Activated naive CD8-positive, alpha-beta T cell treated with anti-CD3 and anti-CD28 coated beads, Interleukin-2, amount 50 U/mL, for 16 hours (primary cell): Measurements from ENCODE around the gene CDH8.
"Not testable (repeated sequence)": the region's sequence is repeated elsewhere in the genome, so short reads cannot be mapped to it uniquely, and the experiment has no call there.

Experiments used
- DNase-seq: peaks from one replicate; pipeline ENCODE4 v3.0.0-alpha.2; 2020; ENCODE audit warnings: low read depth, low spot score

The CDH8 gene

DNA sequence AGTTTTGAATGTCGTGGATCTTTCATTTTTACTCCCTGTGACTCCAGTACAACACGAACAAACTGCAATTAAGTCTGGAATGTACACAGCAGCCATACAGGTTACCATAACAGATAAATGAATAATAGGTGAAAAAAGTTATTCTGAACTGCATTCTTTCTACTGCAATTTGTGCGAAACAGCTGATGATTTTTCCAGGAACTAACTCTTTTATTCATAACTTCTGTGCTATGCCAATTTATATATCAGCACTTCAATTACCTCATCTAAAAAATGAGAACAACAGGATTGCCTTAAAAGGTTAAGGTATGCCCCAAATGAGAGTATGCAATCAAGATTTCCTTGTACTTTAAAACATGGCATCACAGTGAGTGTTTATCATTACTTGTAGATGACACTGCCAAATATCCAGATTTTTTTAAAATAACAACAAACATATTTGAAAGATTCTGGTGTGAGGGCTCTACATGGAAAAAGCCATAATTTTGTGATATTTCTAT is 238.9 kb downstream of the CDH8 start:
- no peak for DNase-seq

- DNase-seq = no peak
Observed at GRCh38 chr16:61792194-61792909, 243.9 kb downstream of the CDH8 start.

GRCh38 chr16:61791464-61791863 is 244.8 kb downstream of the CDH8 start:
- no peak for DNase-seq

GRCh38 chr16:61781855-61782254 is 254.4 kb downstream of the CDH8 start:
- DNase-seq = not testable (repeated sequence)

- no peak for DNase-seq
Observed at GRCh38 chr16:61780161-61780560, 256.1 kb downstream of the CDH8 start.

DNA sequence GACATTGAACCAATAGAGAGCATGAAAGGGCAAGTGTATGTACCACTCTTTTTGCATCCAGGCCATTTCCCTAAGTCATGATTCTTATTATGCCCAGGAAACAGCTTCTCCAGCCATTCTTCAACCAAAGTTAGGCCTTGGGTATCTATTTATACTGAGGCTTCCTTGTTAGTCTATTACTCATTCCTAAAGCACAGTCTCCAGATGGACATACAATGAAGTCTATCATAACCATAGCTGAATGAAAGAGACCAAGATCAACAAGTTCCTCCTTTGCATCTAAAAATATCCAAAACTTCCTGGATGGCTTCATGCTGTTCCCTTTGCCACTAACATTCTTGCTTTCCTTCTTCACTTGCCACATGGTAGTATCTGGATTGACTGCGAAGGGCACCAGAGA is 265.9 kb downstream of the CDH8 start:
- DNase-seq = no peak

DNA sequence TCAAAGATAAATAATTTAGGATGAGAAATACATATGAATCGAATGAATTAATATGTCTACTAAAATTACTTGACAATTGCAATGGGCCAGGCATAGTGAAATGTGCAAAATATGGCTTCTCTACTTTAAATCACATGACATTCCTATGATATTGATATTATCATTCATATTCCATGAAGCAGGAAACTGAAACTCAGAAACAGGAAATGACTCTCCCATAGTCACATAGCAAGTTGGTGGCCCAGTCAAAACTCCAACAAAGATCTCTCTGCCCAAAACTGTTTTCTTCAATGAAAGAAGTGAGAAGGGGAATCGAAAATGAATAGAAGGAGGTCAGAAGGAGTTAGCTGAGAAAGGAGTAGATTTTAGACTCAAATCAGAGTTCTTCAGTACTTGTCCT is 272.2 kb downstream of the CDH8 start:
- DNase-seq = no peak

DNA sequence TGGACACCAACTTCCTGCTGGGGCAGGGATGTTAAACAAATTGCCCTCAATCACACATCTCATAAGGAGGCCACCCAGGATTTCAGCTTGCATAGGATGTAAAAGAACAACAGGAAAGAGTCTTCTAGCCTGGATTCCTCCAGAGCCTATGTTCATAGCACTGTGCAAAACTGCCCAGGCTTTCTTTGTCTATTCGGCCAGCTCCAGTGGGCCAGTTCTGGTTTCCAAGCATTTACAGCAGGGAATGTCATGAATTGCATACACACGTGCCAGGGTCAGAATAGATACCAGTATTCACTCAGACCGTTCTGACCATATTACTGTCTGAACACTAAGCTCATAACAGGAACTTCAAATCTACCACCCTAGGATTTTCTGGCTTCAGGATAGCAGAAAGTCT is 273.2 kb downstream of the CDH8 start:
- DNase-seq = no peak

DNA sequence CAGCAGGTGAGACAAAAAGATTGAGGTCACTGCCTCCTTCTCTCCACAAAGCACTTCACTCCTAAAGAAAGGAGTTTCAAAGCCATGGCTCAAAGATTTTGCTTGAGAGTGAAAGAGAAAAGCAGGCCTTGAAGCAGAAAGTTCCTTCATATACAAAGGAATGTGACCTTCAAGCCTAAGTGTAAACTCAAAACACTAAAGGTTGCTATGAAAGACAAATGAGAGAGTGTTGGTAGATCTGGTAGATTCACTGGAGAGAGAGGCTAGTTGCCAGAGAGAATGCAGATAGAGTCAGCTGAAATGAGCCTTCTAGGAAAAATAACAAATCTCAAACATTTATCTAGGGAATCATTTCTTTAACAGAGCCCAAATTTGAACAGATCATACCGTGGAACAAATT is 305.2 kb downstream of the CDH8 start:
- DNase-seq = no peak

DNA sequence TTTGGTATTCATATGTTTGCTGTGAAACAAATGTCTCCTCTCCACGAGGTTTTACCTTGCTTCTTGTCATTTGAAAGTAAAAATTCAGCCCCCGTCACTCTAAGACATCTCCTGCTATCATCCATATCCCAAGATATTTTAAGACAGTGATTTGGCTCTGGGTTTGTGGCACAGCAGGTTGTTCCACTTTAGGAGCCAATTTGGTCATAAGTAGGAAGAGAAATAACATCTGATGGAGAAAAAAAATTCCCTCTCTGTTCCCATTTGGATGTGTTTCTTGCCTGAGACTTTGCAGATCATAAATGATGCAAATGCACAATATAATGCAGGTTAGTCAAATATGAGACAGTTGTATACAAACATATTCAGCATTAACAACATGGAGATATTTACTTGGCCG is 309.5 kb downstream of the CDH8 start:
- DNase-seq = no peak

- DNase-seq = no peak
Observed at GRCh38 chr16:61726125-61726524, 310.1 kb downstream of the CDH8 start.

- DNase-seq = no peak
Observed at GRCh38 chr16:61721544-61721943, 314.7 kb downstream of the CDH8 start.

- no peak for DNase-seq
Observed at GRCh38 chr16:61715393-61715792, 320.8 kb downstream of the CDH8 start.

- no peak for DNase-seq
Observed at GRCh38 chr16:61713787-61714186, 322.5 kb downstream of the CDH8 start.

DNA sequence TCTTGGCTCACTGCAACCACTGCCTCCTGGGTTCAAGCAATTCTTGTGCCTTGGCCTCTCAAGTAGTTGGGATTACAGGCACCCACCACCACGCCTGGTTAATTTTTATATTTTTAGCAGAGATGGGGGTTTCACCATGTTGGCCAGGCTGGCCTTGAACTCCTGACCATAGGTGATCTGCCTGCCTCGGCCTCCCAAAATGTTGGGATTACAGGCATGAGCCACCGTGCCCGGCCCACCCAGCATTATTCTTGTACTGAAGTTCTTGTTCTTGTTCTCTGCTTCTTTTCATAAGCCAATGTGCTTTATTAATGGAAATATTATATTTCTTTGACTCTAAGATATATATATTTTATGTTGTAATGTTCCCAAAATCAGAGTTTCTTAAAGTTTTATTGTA is 336.6 kb downstream of the CDH8 start:
- DNase-seq = not testable (repeated sequence)

DNA sequence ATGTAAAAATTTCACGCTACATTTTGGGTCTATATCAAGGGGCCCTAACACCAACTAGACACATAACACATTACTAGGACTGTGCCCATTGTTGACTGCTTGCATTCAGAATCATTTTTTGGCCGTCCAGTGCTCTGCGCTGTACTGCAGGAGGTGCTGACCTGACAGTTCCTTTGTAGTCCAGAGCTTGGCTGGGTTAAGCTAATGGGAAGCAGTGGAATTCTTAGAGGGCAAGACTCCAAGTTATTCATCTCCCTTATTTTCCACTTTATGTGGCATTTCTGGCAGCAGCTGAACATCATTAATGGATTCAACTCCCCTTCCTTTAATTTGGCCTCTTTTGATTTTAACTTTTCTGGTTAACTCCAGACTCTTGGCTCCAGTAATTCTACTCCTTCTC is 351.7 kb downstream of the CDH8 start:
- no peak for DNase-seq

DNA sequence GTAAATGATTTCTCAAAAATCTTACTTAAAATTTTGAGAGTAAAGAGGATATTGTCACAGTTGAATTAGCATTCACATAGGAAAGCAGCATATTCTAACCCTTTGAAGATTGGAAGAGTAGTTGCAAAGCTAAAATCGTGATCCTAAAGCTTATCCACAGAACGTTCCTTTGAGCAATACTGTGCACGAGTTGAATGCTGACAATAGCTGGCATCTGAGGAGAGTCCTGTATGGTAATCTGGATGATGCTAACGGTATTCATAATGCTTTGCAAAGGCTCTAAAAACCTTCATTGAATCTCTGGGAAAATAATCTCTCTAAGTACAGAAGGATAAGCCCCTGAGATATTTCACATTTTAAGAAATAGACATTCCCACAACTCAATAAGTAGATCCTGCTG is 354.6 kb downstream of the CDH8 start:
- no peak for DNase-seq

GRCh38 chr16:61681124-61681523 is 355.1 kb downstream of the CDH8 start:
- DNase-seq = no peak

- DNase-seq = no peak
Observed at GRCh38 chr16:61678182-61678581, 358.1 kb downstream of the CDH8 start.

GRCh38 chr16:61677776-61678175 is 358.5 kb downstream of the CDH8 start:
- DNase-seq = no peak

GRCh38 chr16:61676740-61677139 is 359.5 kb downstream of the CDH8 start:
- no peak for DNase-seq

DNA sequence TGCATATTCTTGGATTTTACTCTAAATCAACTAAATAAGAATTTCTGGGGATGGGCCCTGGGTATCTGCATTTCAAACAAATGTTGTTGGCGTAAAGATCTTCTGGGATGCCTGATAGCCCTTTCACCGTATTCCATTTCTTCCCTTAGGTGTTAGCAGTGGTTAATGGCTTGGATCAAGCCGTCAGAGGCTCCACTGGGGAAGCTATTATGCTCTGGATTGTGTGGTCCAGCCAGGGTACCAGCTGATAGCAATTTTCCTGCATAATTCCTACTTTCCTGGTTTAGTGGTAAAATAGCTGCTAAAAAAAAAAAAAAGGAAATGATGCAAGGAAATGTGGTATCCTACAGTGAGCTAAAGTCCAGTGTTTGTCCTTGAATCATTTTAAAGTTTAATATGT is 365.1 kb downstream of the CDH8 start:
- no peak for DNase-seq

- no peak for DNase-seq
Observed at GRCh38 chr16:61665512-61665911, 370.7 kb downstream of the CDH8 start.

- no peak for DNase-seq
Observed at GRCh38 chr16:61659936-61660335, 376.3 kb downstream of the CDH8 start.
